GM21360 (cell line): ENCODE results near the gene ANK3.
"Not testable (repeated sequence)": the region's sequence is repeated elsewhere in the genome, so short reads cannot be mapped to it uniquely, and the experiment has no call there.

Experiments
- ATAC-seq: cut with Tn5 transposase; IDR thresholded peaks from one replicate; pipeline ENCODE4 v1.9.1; 2021; ENCODE audit warnings: mild to moderate bottlenecking, moderate library complexity; ENCODE audit not compliant: unreplicated experiment

ANK3 gene

GRCh38 chr10:60311821-60312220 is 77.9 kb downstream of the ANK3 start:
- ATAC-seq = no peak

GRCh38 chr10:60310740-60311139 is 78.9 kb downstream of the ANK3 start:
- no peak for ATAC-seq

- no peak for ATAC-seq
These were observed 79.8 kb downstream of the ANK3 start for GRCh38 chr10:60309891-60310290.

DNA sequence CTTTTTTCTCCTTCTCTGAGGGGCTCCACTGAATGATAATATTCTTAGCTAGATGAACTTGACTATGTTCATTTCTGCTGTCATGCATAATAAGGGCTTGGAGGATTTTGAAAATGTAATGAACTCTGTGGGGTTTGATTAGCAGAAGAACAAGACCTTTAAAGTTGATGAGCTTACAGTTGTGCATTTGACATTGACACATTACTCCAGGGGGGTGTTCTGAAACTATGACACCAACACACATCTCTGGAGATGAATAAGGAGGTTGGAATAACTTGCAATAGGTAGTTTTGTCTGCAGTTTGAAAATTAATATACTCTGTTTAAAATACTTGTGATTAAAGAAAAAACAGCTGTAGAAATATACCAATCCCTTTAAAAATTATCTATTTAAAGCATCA is 80.3 kb downstream of the ANK3 start:
- ATAC-seq = no peak

DNA sequence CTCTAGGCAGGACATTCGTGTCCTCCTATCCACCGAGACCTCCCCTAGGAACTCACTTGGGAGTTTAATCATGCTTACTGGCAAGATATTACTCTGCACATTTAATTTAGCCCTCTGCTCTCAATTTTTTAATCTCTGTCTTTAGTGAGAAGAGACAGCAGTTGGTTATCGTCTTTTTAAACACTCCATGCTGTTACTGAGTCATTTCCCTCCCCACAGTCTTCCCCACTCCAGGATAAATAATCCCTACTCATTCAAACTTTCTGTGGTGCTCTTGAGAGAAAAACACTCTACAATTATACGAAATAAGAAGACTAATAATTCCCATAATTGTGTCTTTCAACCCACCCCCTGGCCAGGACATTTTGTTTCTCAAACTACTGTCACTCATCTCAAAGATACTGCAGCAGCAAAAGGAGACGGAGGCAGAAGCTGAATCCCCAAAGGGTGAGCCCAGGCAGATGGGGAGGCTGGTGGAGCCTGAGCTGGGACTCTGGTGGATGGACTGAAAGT is 84.2 kb downstream of the ANK3 start:
- no peak for ATAC-seq

GRCh38 chr10:60304829-60305379 is 84.8 kb downstream of the ANK3 start:
- no peak for ATAC-seq

GRCh38 chr10:60303778-60304177 is 85.9 kb downstream of the ANK3 start:
- ATAC-seq = no peak

DNA sequence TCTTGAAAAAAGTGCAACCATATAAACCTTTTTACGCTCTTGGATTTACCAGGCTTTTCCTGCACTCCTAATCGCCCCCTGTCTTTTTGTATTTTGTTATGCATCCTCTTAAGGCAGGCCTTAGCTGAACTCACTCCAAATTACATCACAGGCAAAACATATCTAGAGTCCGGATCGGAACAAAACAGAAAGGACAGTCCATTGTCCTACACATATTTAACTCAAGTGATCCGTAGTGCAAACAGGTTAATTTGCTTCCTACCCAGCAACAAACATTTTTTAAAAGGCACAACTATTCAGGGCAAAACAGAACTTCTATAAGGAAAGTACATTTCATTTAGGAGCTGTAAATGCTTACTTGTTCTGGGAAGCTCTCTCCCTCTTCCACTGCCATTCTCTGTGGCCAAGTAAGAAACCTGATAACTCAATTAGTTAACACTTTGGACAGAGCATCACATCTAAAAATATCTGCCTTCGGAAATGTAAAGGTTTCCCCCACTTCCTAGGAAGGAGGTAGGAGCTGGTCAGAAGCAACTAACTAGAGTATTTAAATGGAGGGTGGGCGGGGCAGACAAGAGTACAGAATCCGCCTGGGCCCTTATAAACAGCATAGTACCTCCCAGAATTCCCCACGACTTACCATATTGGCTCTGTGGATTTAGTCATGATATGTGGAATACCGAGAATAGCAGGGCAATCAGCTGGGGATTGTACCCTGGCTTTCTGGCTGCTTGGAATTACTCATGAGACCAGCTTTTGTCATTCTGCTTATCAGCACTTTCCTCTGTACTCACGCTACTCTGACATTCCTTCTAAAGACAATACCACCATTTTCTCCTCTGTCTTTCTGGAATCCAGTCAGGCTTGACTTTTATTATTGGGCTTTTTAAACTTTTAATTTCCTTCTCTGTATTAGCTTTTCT is 89.5 kb downstream of the ANK3 start:
- ATAC-seq = no peak

DNA sequence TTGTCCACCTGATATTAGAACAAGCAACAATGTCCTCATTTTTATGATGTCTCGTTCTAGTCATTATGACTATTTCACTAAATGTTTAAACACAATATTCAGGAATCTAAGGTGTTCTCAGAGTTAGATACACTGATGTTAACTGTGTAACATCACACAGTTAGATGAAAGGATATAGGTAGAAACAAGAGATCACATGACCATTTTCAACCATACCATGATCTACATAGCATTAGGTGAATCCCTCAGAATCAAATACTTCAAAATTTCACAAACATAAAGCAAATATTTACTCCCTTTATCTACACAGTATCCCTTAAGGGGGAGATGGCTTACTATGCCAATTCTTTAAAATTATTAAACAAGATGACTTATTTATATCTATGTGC is 90.3 kb downstream of the ANK3 start:
- no peak for ATAC-seq

DNA sequence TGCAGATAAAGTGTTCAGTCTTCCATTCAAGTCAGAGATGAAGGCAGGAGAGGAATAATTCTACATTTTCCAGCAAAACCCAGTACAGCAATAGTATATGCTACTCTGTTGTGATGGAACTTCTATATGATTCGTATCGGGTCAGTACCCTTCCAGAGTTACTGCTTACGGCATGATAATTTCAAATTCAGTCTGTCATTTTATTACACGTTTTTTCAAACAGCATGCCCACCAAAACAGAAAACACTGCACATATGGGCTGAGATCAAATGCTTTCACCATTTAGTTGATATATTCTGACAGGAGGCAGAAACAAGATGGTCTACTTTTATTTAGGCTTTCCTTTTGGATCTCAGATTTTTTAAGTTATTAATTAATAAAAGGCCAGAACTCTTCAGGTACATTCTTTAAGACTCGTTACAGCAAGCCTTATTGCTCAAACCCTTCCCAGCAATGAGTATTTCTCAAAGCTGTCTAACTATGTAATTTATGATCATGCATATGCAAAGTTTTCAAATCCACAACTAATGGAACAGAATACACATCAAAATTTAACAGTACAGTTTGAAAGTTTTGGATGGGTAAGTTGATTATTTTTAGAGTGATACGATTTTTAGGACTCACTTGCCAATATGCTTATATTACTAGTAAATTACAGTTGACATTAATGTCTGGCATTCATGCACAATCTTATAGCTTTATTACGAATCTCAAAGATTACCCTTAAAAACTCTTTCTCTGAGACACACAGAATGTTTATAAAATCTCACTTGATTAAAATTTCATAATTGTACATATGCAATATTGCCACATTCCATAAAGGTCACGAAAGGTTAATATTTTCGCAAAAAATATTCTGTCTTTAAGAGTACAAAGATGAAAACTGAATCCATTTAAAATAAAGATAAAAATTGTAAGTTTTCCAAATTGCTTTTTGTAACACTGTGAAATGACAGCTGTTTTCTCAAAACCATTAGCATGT is 91.0 kb downstream of the ANK3 start:
- ATAC-seq = no peak

GRCh38 chr10:60296073-60296472 is 93.6 kb downstream of the ANK3 start:
- no peak for ATAC-seq

DNA sequence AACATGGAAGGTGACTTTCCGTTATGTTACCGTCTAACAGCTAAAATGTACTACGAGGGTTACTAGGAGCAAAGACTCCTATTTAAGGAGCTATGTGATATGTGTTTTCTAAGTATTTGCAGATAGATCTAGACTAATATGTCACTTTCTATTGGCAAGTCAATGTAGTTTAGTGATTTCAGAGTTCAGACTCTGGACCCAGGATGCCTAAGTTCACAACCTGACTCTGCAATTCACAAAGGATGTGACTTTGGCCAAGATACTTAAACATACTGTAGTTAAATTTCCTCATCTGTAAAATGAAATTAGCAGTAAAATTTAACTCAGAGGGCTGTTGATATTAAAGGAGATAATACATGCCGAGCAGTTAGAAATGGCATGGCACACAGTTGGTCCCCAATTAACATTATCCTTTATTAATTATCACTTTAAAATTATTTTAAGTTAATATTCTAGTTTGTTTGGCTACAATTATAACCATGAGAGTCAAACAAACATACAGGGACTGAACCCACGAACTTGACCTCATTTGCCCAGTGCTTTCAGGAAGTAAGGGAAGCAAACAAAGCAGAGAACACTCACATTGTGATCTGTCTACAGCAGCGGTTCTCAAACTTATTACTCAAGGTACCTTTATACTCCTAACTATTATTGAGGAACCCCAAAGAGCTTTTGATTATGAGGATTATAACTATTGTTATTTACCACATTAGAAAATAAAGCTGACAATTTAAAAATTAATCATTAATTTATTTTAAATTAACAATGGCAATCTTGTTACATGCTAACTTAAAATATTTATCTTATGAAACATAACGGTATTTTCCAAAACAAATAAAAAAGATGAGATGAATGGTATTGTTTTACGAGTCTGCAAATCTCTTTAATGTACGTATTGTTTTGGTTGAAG is 94.4 kb downstream of the ANK3 start:
- ATAC-seq = no peak

- no peak for ATAC-seq
These were observed 96.0 kb downstream of the ANK3 start for GRCh38 chr10:60293581-60294175.

- no peak for ATAC-seq
These were observed 96.7 kb downstream of the ANK3 start for GRCh38 chr10:60292998-60293397.

DNA sequence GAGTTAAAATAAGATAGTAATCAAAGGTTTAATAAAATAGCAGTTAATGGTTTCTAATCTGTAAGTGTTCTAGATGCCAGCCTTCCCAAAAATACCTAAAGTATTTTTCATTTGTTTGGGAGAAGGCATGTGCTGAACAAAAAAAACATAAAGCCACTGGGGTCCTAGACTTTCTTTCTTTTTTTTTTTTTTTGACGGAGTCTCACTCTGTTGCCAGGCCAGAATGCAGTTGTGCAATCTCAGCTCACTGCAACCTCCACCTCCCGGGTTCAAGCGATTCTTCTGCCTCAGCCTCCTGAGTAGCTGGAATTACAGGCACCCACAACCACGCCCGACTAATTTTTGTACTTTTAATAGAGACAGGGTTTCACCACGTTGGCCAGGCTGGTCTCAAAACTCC is 97.1 kb downstream of the ANK3 start:
- not testable (repeated sequence) for ATAC-seq

DNA sequence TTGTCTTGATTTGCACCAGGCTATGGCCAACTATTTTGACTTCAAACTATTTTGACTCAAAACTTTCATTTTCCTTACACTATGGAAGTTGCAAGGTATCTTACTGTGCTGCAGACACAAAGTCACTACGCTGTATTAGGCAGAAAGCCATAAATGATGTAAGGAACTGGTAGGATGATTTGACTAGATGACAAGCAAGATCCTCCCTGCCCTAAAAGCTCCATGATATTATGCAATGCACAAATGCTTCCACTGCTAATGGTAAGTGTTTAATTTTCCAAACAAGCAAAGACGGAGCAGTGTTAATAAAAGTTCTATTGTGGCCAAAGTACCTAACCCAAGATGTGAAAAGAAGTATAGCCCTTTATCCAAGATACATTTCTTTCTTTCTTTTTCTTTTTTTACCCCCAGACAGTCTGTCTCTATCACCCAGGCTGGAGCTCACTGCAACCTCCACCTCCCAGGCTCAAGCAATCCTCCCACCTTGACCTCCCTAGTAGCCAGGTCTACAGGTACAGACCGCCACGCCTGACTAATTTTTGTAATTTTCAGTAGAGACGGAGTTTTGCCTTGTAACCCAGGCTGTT is 98.2 kb downstream of the ANK3 start:
- ATAC-seq = no peak

DNA sequence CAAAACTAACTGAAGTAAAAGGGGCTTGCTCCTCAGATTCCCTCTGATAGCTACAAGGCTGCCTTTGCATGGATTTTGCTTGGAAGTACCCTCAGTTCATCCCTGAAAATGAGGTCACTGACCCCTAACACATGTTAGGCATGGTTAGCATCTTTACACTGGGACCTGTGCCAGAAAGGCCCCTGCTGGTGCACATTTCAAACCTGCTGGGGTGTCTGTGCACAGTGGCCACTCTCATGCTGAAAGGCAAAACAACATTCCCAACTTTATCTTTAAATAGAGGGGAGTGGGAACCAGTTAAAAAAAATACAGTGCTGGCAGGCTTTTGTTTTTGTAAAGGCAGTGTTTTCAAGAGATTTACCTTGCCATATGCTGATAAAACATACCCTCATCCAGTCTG is 99.1 kb downstream of the ANK3 start:
- ATAC-seq = no peak

DNA sequence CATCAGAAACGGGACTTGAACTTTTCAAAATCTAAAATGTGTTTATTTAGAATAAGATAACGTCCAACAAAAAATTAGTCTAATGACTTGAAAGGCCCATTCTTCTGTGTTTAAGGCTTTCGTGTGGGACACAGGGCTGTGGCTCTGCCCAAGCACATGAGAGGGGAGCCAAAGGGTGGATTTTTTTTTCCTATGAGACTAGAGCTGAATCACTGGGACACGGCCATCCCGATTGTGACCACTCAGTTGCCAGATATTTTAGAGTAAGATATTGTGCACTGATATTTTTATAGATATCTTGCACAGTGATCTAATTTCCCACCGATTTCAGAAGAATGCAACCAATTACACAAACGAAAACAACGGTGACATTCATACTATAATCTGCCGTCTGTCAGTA is 99.9 kb downstream of the ANK3 start:
- ATAC-seq = no peak

GRCh38 chr10:60288256-60288655 is 101.4 kb downstream of the ANK3 start:
- ATAC-seq = no peak
